GM19193 (cell line): ENCODE results near the gene HSCB.
A peak's percentile ranks its signal among the peaks of the same experiment; 100 is the strongest.

Experiments used
- POLR2A ChIP-seq: IDR thresholded peaks from 4 replicates; pipeline ENCODE4 v1.6.1; 2011; ENCODE audit not compliant: insufficient read depth, insufficient read length; ENCODE audit errors: extremely low read depth

HSCB gene

DNA sequence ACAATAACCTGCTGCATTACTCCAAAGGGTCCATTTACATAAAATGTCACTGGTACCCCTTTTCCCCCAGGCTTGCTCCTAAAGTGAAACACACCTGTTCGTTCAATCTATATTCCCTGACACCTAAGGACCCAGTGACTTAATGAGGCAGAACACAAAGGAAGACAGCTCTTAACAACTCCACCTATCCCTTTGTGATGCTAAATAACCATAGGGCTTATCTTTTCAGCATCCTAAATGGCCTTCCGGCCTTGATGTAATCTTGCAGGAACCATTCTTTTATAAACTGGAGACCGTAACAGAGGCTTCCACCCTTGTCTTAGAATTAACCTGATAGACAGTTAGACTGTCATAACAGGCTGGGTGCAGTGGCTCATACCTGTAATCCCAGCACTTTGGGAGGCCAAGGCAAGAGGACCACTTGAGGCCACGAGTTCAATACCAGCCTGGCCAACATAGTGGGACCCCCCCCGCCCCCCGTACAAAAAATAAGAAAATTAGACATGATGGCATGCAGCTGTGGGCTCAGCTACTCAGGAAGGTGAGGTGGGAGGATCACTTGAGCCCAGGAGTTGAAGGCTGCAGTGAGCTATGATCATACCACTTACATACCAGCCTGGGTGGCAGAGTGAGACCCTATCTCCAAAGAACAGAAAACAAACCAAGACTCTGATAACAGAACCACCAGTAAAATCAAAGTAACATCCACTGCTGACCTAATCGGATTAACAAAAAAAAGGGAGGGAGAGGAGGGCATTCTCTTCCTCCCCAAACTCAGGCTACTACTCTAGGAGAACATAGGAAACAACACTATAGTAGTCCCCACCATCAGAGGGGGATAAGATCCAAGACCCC is 5.3 kb upstream of the HSCB start:
- no peak for TF ChIP-seq POLR2A

DNA sequence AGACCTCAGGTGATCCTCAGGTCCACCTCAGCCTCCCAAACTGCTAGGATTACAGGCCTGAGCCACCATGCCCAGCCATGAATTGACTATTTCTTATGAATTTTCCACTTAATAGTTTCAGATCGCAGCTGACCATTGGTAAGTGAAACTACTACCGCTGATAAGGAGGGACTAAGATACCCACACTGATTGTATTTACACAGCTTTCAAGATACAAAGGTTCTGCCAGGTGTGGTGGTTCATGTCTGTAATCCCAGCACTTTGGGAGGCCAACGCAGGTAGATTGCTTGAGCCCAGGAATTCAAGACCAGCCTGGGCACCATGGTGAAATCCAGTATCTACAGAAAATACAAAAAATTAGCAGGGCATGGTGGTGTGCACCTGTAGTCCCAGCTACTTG is 4.1 kb upstream of the HSCB start:
- no peak for TF ChIP-seq POLR2A

DNA sequence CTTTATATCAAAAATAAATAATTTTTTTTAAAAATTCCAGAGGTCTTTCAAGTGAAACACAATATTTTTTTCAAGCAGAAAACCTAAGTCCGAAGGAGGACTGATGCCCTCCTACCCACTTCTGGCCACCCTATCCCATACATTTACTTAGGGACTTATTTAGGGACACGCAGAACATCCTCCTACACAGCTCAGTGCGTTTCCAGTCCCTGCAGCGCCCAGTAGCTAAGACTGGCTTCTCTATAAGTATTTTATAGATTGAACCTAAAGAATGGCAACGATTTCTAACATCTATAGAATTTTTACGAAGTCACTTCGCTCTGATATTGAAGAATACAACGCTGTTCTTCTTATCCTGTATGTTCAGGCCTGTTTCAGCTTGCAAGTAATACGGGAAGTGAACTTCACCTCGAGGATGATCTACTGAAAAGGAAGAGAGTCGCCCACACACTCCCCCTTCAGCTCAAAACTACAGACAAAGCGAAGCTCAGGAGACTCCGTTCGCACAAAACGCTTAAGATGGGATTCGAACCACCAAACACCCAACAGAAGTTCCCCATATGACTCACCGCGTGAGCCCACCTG is 547 bp upstream of the HSCB start:
- no peak for TF ChIP-seq POLR2A

DNA sequence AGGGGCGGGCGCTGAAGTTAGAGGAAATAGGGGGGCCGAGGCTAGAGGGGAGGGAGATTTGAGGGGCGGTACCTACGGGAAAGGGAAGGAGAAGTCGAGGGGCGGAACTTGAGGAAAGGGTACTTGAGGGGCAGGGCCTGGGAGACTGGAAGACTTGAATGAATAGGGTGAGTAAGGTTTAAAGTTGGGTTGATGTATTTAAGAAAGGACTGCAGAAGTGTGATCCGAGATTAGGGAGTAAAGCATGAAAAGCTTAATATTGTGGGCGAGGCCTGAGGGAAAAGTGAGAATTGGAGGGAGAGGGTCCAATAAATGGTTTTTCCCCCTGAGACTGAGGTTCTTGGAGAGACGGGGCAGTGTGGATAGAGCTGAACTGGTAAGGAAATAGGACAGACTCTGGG is 723 bp downstream of the HSCB start:
- no peak for TF ChIP-seq POLR2A

DNA sequence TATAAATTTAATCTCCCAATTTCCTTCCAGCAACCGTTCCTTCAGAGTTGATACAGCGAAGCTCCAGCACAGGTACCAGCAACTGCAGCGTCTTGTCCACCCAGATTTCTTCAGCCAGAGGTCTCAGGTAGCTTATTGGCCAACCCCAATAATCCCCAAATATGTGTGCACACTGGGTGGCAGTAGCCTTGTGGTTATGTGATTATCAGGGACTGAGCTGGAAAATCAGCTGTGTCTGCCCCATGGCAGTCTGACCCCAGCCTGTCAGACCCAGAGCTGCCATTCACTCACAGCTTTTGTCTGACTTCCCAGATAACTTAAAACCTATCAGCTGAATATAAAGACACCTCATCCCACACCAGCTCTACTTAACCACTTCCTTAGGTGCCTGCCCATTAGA is 2.0 kb downstream of the HSCB start:
- TF ChIP-seq POLR2A: no peak

DNA sequence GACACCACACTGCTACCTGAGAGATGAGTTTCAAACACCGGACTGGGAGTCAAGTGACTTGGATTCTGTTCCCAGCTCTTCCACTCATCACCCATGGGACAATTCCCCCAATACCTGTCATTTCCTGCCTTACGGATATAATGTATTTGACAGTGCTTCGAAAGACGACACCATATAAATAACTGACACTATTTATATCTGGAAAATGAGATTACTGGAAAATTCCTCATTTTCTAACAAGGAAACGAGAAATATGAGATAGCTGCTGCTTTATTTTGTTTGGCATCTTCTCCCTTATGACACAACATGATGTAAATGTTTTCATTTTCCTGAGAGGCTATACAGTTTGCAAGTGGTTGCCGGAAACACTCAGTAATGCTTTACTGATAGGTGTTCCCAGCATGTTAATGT is 8.6 kb downstream of the HSCB start:
- no peak for TF ChIP-seq POLR2A

DNA sequence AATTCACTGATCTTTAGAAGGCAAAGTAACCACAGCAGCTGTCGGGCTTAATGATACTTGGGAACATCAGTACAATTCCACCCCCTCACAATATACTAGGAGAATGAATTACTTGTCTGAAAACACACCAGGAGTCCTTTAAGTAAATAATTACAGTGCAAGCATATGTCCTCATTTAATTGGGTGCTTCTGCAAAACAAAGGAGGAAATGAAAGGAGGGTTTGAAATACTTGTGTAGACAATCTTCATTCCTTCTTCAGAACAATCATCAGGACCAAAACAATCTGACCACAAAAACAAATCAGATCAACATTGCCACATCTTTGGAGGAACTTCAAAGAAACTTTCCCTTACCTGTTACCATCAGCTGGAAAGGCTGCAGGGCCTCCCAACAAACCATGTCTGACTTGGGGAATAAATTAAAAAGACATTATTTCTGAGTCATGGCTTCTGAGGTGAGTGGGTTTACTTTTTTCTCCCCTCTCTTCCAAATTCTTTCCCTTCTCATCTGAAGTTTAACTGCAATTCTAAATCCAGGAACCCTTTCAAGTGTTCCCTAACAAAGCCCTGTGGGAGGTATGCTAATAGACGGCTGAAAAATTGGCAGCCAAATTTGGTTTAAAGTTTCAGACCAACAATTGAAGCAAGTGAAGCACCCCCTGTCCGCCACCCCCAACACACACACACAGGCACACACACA is 18.2 kb downstream of the HSCB start:
- no peak for TF ChIP-seq POLR2A

DNA sequence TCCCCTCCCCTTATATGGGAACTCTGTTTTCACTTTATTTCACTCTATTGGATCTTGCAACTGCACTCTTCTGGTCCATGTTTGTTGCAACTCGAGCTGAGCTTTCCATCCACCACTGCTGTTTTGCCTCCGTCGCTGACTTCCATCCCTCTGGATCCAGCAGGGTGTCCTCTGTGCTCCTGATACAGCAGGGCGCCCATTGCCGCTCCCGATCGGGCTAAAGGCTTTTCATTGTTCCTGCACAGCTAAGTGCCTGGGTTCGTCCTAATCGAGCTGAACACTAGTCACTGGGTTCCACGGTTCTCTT is 19.6 kb downstream of the HSCB start:
- no peak for TF ChIP-seq POLR2A

DNA sequence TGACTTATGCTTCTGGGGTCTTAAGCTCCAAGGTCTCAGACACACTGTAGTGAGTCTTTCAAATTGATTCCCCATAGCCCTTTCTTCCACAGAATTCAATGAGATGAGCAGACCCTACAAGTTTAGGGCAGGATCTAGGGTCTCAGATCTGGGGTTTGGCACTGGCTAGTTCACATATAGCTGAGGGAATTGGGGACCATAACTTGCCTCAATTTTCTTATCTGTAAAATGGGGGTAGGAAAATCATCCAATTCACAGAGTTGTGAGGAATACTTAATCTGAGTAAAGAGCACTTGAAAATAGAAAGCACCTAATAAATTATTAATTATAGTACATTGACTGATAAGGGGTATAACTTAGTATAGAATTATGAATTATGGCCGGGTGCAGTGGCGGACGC is 24.8 kb downstream of the HSCB start:
- no peak for TF ChIP-seq POLR2A

DNA sequence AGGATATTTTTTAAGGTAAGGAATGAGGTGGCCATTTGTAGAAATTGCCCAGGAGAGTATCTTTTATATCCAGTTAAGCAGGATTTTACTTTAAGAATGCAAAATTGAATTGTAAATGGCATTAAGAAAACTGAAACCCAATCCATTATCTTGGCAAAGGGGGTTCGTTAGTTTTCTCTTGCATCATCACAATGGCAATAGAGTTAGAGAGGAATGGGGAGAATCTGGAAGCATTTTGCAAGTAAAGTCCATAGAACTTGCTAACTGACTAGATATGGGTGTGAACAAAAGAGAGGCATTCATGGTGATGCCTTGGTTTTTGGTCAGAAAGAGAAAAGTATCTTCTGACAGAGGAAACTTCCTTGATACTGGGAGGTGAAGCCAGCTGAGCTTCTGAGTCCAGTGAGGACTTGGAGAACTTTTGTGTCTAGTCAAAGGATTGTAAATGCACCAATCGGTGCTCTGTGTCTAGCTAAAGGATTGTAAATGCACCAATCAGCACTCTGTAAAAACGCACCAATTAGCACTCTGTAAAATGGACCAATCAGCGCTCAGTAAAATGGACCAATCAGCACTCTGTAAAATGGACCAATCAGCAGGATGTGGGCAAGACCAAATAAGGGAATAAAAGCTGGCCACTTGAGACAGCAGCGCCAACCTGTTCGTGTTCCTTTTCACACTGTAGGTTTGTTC is 27.0 kb downstream of the HSCB start:
- TF ChIP-seq POLR2A: no peak

DNA sequence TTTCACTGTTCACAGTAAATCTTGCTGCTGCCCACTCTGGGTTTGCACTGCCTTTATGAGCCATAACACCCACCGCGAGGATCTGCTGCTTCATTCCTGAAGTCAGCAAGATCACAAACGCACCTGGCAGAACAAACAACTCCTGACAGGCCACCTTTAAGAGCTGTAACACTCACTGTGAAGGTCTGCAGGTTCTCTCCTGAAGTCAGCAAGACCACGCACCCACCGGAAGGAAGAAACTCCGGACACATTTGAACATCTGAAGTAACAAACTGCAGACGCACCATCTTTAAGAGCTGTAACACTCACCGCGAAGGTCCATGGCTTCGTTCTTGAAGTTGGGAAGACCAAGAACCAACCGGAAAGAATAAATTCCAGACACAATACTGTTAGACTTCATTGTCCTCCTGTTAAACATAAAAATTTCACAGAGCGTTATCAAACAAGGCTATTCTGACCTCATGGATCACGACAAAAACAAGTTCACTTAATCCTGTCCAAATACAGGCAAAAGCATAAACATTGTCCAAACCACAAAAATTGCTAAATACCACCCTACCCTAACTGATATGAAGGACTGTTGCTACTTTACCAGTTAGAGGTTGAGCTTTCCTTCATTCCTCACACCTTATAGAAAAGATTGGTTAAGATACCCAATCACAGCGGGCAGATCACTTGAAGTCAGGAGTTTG is 27.7 kb downstream of the HSCB start:
- TF ChIP-seq POLR2A: no peak

DNA sequence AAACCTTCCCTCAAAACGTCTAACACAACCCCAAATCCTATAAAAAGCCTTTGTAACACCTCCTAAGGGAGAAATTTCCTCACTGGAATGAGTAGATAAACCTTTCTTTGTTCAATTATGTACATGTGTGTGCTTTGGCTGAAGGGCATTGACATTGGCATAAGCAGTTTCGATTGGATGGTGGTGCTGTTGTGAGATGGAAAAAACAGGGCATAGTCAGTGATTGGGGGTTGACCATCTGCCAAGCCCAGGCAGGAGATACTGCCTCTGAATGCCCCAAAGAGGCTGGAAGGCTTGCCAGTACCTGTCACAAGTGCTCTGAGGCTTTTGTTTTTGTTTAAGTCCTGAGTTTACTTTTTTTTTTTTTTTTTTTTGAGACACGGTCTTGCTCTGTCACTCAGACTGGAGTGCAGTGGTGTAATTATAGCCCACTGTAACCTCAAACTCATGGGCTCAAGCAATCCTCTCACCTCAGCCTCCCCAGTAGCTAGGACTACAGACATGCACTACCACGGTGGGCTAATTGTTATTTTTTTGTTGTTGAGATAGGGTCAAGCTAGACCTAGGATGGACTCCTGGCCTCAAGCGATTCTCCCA is 29.5 kb downstream of the HSCB start:
- no peak for TF ChIP-seq POLR2A

DNA sequence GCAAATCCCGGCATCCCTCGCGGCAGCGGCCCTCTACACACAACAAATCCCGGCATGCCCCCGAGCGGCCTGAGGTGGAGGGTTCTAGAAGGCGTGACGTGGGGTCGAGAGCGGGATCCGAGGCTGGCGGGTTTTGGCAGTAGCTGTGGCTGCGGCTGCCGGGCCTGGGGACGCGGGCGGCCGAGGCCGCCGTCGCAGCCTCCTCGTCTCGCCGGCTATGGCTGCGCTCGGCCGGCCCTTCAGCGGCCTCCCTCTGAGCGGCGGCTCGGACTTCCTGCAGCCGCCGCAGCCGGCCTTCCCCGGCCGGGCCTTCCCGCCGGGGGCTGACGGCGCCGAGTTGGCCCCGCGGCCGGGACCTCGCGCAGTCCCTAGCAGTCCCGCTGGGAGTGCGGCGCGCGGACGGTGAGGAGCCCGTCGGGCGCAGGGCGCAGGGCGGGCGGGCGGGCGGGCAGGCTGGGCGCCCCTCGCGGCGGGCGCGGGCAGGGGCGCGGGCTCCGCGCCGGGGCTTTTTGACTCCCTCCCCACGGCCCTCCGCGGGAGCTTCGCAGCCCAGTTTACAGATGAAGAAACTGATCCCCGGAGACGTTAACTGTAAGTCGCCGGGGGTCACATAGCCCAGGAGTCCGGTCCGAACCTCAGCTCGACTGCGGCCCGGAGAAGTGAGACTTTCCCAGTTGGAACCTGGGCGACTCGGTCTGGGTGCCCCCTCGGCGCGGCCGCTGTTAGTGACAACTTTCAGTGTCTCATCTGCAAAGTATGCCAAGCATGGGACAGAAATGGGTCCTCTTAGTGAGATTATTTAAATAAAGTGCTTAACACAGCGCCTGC is 31.0 kb downstream of the HSCB start, which contains the start of gene CCDC117:
Gene CCDC117, plus strand, starts transcription at position 63 of the 828 bp plus-strand sequence. Its CDS starts 155 bp downstream, at position 218.
- TF ChIP-seq POLR2A: peak; percentile 76
